Tibial nerve (tissue), 4 donors: Measurements from ENCODE around the gene TIPIN. TPM values are rescaled to one million over a fixed set of nuclear protein-coding genes. Genes with fewer than 3 reads are reported as not detected.
A peak's percentile ranks its signal among the peaks of the same experiment; 100 is the strongest.

ENCODE experiments used
- DNase-seq, 2 donors: peaks; one replicate each; pipeline ENCODE4 v3.0.0-alpha.2; 2019; ENCODE audit warnings: low spot score in 2 of 2
- H3K27ac ChIP-seq, 4 donors: fragments of 200-600 bp; sonication (generic) in 3 of 4; one replicate each; pipeline ENCODE4 v1.5.1; 2017 to 2019; ENCODE audit warnings: mild to moderate bottlenecking in 1 of 4
- H3K27me3 ChIP-seq, 2 donors: fragments of 200-600 bp; sonication (generic) in 1 of 2; one replicate each; pipeline versions ENCODE4 v1.5.1 to v1.6.0; 2017 to 2019
- H3K36me3 ChIP-seq, 3 donors: fragments of 200-600 bp; sonication (generic); one replicate each; pipeline ENCODE4 v1.5.1; 2018 to 2019
- H3K4me1 ChIP-seq, 4 donors: fragments of 200-600 bp; sonication (generic) in 3 of 4; one replicate each; pipeline ENCODE4 v1.5.1; 2017 to 2019
- H3K4me3 ChIP-seq, 4 donors: fragments of 200-600 bp; sonication (generic) in 3 of 4; one replicate each; pipeline ENCODE4 v1.5.1; 2017 to 2019; ENCODE audit warnings: mild to moderate bottlenecking in 1 of 4, moderate library complexity in 1 of 4
- H3K9me3 ChIP-seq, 4 donors: fragments of 200-600 bp; sonication (generic) in 3 of 4; one replicate each; pipeline ENCODE4 v1.5.1; 2017 to 2019
- CTCF ChIP-seq, 5 experiments: fragments of 200-600 bp in 3 of 5; fragments of 450-650 bp in 2 of 5; sonication (generic) in 3 of 5; IDR thresholded peaks; one replicate each; pipeline ENCODE4 v1.5.1; 2016 to 2019; ENCODE audit warnings: antibody characterized with exemption in 5 of 5, mild to moderate bottlenecking in 3 of 5, moderate library complexity in 2 of 5
- EP300 ChIP-seq, 2 donors: sonication (generic); formaldehyde crosslinking; IDR thresholded peaks; one replicate each; pipeline ENCODE4 v1.6.1; 2017; ENCODE audit warnings: antibody characterized with exemption in 2 of 2, mild to moderate bottlenecking in 1 of 2
- POLR2A ChIP-seq, 2 donors: fragments of 450-650 bp; IDR thresholded peaks; one replicate each; pipeline ENCODE4 v1.6.1; 2017; ENCODE audit warnings: antibody characterized with exemption in 2 of 2, mild to moderate bottlenecking in 2 of 2, moderate library complexity in 2 of 2
- WGBS, 2 donors: methylation state at CpG; one replicate each; pipeline ENCODE4 v1.1.5; 2018; 5-methylcytosine and 5-hydroxymethylcytosine counted together
- total RNA-seq, 4 donors: library from RNA; depleted of rRNA; stranded (reverse); fragments of >200 nt; gene quantifications; one replicate each; pipeline ENCODE4 v1.1.0, GENCODE V29; 2016

TIPIN gene
- 10 to 100 TPM in 1 of 4 donors, 1 to 10 TPM in 3; 5.4 to 17.5 (median 6.4) TPM for total RNA-seq

GRCh38 chr15:66356359-66357236 is at the start of gene TIPIN:
TSS of gene TIPIN (minus strand) at chr15:66356685. CDS start at chr15:66352947, 3,738 bp downstream.
- peaks cover 0 to 12% (median 0%) of the 10 kb centered on the region in 3 donors for H3K36me3 ChIP-seq
- no peaks in the 10 kb centered on the region for H3K9me3 ChIP-seq
- no peaks in the 10 kb centered on the region for H3K27me3 ChIP-seq
- 6 to 8% methylated on average over 50 to 51 of the region's 51 CpGs for WGBS, 2 donors
- H3K4me1 ChIP-seq, result peaks cover 0 to 7% (median 0%) of the 10 kb centered on the region in 4 donors
- peak; percentile 91 to 94 for DNase-seq
- peak within 1 kb of the TSS; percentile 35 to 78 (median 65) for H3K4me3 ChIP-seq
- peak within 1 kb of the TSS; percentile 26 to 90 (median 80) for H3K27ac ChIP-seq
- peak in 1 of 5 experiments; percentile 32 for TF ChIP-seq CTCF (IDR thresholded peaks at IDR 0.05)
- peak in 1 of 2 donors; percentile 52 for TF ChIP-seq POLR2A (IDR thresholded peaks at IDR 0.05)
- TF ChIP-seq EP300 (IDR thresholded peaks at IDR 0.05), result peak; percentile 10 to 55

DNA sequence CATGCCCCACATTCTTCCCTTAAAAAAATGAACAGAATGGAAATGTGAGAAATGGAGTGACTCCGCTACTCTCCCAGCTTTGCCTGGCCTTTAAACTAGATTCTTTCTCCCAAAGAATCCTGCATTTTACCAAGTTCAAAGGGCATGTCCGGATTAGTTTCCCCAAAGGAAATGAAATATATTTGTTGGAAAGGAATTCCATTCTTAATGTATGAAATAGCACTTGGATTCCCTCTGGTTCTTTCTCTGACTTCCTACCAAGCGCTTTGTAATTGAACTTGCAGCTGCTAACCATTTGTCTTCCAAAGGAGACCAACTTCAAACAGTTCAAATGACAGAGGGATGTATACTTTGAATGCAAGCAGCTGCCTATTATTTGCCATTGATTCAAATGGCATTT is 49.1 kb upstream of the TIPIN start:
- Histone ChIP-seq H3K4me3 (no peak overlapping the region), H3K9me3 (no peaks in the 10 kb centered on the region), H3K36me3 (no peaks in the 10 kb centered on the region), H3K27ac (peak overlapping the region in 1 of 4 donors; percentile 13), H3K4me1 (peaks cover 0 to 60% (median 24%) of the 10 kb centered on the region in 4 donors), H3K27me3 (no peaks in the 10 kb centered on the region)
- no peak for DNase-seq
- WGBS, 2 donors, result 12 to 25% methylated on average over 3 of the region's 3 CpGs
- no peak for TF ChIP-seq POLR2A (IDR thresholded peaks at IDR 0.05)
- no peak for TF ChIP-seq EP300 (IDR thresholded peaks at IDR 0.05)

- peaks cover 0 to 66% (median 22%) of the 10 kb centered on the region in 4 donors for H3K4me1 ChIP-seq
- no peaks in the 10 kb centered on the region for H3K9me3 ChIP-seq
- 51 to 55% methylated on average over 2 of the region's 2 CpGs for WGBS, 2 donors
- TF ChIP-seq CTCF (IDR thresholded peaks at IDR 0.05) (no peak), POLR2A (IDR thresholded peaks at IDR 0.05) (no peak), EP300 (IDR thresholded peaks at IDR 0.05) (no peak)
- peak overlapping the region in 1 of 4 donors; percentile 13 for H3K27ac ChIP-seq
- no peaks in the 10 kb centered on the region for H3K36me3 ChIP-seq
- H3K4me3 ChIP-seq, result no peak overlapping the region
- no peak for DNase-seq
- H3K27me3 ChIP-seq, result no peaks in the 10 kb centered on the region
Measured at GRCh38 chr15:66405007-66405406, 48.5 kb upstream of the TIPIN start.

DNA sequence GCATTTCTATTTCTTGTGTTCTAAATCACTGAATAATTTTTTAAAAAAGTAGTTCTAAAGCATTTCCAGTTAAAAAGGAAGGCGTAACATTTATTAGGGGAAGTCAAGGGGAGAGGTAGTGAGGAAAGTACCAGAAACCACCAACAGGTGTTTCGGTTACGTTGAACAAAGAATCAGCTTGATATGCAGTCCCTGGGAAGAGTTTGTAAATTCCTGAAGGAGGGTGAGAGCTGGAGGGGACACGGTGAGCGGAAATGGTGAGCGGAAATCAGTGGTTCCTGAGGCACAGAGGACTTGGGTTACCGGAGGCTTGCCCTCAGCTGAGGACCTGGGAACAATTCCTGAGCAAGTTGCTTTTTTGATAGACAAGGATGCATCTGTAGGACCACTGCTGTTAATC is 48.0 kb upstream of the TIPIN start:
- H3K36me3 ChIP-seq, result no peaks in the 10 kb centered on the region
- H3K27ac ChIP-seq, result peak overlapping the region in 1 of 4 donors; percentile 16
- peaks cover 0 to 65% (median 22%) of the 10 kb centered on the region in 4 donors for H3K4me1 ChIP-seq
- no peaks in the 10 kb centered on the region for H3K27me3 ChIP-seq
- WGBS, 2 donors, result 60 to 63% methylated on average over 7 of the region's 7 CpGs
- no peak for TF ChIP-seq CTCF (IDR thresholded peaks at IDR 0.05)
- TF ChIP-seq EP300 (IDR thresholded peaks at IDR 0.05), result no peak
- TF ChIP-seq POLR2A (IDR thresholded peaks at IDR 0.05), result no peak
- no peak for DNase-seq
- H3K9me3 ChIP-seq, result no peaks in the 10 kb centered on the region
- H3K4me3 ChIP-seq, result no peak overlapping the region

- Histone ChIP-seq H3K27me3 (no peaks in the 10 kb centered on the region), H3K36me3 (no peaks in the 10 kb centered on the region), H3K9me3 (no peaks in the 10 kb centered on the region), H3K4me3 (no peak overlapping the region), H3K4me1 (peaks cover 0 to 61% (median 22%) of the 10 kb centered on the region in 4 donors), H3K27ac (peak overlapping the region in 1 of 4 donors; percentile 16)
- 52 to 57% methylated on average over 8 of the region's 8 CpGs for WGBS, 2 donors
- TF ChIP-seq POLR2A (IDR thresholded peaks at IDR 0.05), result no peak
- TF ChIP-seq EP300 (IDR thresholded peaks at IDR 0.05), result no peak
- no peak for TF ChIP-seq CTCF (IDR thresholded peaks at IDR 0.05)
- DNase-seq, result no peak
Measured at GRCh38 chr15:66404122-66404521, 47.6 kb upstream of the TIPIN start.
